HG02943 (cell line): ENCODE data around the gene ANTXR1.

Source experiments
- ATAC-seq: cut with Tn5 transposase; IDR thresholded peaks from one replicate; pipeline ENCODE4 v1.9.1; 2021; ENCODE audit warnings: mild to moderate bottlenecking, low read depth, moderate library complexity; ENCODE audit not compliant: unreplicated experiment

The ANTXR1 gene

GRCh38 chr2:69065735-69066336 is 52.9 kb downstream of the ANTXR1 start:
- no peak for ATAC-seq

- ATAC-seq: no peak
Observed at GRCh38 chr2:69067026-69067630, 54.1 kb downstream of the ANTXR1 start.

GRCh38 chr2:69067866-69068265 is 54.9 kb downstream of the ANTXR1 start:
- no peak for ATAC-seq

GRCh38 chr2:69070969-69071368 is 58.0 kb downstream of the ANTXR1 start:
- ATAC-seq: no peak

GRCh38 chr2:69073928-69074570 is 61.1 kb downstream of the ANTXR1 start:
- ATAC-seq: no peak

GRCh38 chr2:69074918-69075317 is 61.9 kb downstream of the ANTXR1 start:
- ATAC-seq: no peak

- no peak for ATAC-seq
Observed at GRCh38 chr2:69075486-69075885, 62.5 kb downstream of the ANTXR1 start.

GRCh38 chr2:69076601-69077000 is 63.6 kb downstream of the ANTXR1 start:
- no peak for ATAC-seq

- no peak for ATAC-seq
Observed at GRCh38 chr2:69077252-69077950, 64.4 kb downstream of the ANTXR1 start.

GRCh38 chr2:69080071-69080470 is 67.1 kb downstream of the ANTXR1 start:
- no peak for ATAC-seq

GRCh38 chr2:69081001-69081580 is 68.1 kb downstream of the ANTXR1 start:
- no peak for ATAC-seq

GRCh38 chr2:69081757-69082156 is 68.8 kb downstream of the ANTXR1 start:
- ATAC-seq: no peak

GRCh38 chr2:69082430-69082997 is 69.5 kb downstream of the ANTXR1 start:
- no peak for ATAC-seq

- no peak for ATAC-seq
Observed at GRCh38 chr2:69083235-69083748, 70.3 kb downstream of the ANTXR1 start.

GRCh38 chr2:69084492-69084891 is 71.5 kb downstream of the ANTXR1 start:
- no peak for ATAC-seq

GRCh38 chr2:69086466-69086865 is 73.5 kb downstream of the ANTXR1 start:
- ATAC-seq: no peak

- ATAC-seq: no peak
Observed at GRCh38 chr2:69087211-69087911, 74.4 kb downstream of the ANTXR1 start.

- ATAC-seq: no peak
Observed at GRCh38 chr2:69087912-69088240, 74.9 kb downstream of the ANTXR1 start.

GRCh38 chr2:69088466-69088865 is 75.5 kb downstream of the ANTXR1 start:
- no peak for ATAC-seq

GRCh38 chr2:69089266-69089665 is 76.3 kb downstream of the ANTXR1 start:
- ATAC-seq: no peak
